C4-2B (cell line): ENCODE results near the gene OR11L1.

ENCODE experiments used
- H3K27ac ChIP-seq: fragments of 450-650 bp; 2 replicates; pipeline ENCODE4 v1.5.1; 2017
- ZFX ChIP-seq: fragments of 450-650 bp; IDR thresholded peaks from 2 replicates; pipeline ENCODE4 v1.6.1; 2017
- TF ChIP-seq, protein P1 (sequence below): fragments of 450-650 bp; conservative IDR thresholded peaks from 2 replicates; pipeline ENCODE4 v1.5.1; 2017; ENCODE audit warnings: mild to moderate bottlenecking

OR11L1 gene

DNA sequence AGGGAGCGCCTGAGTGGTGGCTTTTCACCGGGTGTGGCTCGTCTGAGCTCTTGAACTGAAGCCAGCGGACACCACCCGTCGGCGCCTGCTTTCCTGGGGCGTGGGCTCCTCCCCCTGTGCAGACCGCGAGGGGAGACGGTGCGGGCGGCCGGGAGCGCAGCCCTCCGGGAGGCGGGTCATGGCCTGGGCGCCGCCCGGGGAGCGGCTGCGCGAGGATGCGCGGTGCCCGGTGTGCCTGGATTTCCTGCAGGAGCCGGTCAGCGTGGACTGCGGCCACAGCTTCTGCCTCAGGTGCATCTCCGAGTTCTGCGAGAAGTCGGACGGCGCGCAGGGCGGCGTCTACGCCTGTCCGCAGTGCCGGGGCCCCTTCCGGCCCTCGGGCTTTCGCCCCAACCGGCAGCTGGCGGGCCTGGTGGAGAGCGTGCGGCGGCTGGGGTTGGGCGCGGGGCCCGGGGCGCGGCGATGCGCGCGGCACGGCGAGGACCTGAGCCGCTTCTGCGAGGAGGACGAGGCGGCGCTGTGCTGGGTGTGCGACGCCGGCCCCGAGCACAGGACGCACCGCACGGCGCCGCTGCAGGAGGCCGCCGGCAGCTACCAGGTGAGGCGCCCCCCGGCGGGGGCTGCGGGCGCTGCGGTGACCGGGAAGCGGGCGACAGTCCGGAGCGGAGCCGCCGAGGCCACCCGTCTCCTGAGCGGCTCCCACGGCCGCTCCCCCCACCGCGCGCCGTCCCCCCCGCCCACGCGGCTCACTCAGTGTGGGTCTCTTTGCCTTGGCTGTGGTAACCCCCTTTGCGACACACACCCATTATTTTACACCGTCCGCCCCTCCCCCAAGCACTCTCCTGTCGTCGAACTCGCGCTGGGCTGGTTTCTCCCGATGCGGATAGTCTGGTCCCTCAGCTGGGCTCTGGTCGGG lies 15.6 kb upstream of the OR11L1 start, which contains the start of gene TRIM58:
Gene TRIM58 (plus strand): TSS at position 119 of the 916 bp plus-strand sequence. CDS start 60 bp downstream, at position 179.
- H3K27ac ChIP-seq = no peak within 1 kb of the TSS
- TF ChIP-seq, protein P1, sequence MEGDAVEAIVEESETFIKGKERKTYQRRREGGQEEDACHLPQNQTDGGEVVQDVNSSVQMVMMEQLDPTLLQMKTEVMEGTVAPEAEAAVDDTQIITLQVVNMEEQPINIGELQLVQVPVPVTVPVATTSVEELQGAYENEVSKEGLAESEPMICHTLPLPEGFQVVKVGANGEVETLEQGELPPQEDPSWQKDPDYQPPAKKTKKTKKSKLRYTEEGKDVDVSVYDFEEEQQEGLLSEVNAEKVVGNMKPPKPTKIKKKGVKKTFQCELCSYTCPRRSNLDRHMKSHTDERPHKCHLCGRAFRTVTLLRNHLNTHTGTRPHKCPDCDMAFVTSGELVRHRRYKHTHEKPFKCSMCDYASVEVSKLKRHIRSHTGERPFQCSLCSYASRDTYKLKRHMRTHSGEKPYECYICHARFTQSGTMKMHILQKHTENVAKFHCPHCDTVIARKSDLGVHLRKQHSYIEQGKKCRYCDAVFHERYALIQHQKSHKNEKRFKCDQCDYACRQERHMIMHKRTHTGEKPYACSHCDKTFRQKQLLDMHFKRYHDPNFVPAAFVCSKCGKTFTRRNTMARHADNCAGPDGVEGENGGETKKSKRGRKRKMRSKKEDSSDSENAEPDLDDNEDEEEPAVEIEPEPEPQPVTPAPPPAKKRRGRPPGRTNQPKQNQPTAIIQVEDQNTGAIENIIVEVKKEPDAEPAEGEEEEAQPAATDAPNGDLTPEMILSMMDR = peak; percentile 16
- TF ChIP-seq ZFX = no peak

DNA sequence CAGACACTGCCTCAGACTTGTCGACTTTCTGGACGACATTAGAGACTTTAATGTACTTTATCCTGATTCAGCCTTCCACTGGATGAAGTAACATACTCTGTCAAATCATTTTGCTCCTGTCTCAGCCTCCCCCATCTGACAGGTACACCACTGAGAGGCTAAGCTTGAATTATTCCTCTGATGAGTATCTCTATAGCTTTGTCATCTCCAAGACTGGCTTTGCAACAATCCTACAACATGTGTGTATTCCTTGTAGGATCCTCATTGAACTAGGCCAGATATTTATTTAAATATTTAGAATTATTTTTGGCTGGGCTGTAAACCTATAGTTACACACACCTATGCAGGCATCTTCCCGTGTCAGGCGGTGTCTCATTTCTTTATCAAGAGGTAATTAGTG lies 14.2 kb upstream of the OR11L1 start:
- no peak for TF ChIP-seq ZFX
- TF ChIP-seq, protein P1 = no peak
- no peak overlapping the region for H3K27ac ChIP-seq

GRCh38 chr1:247854899-247855545 lies 13.3 kb upstream of the OR11L1 start:
- no peak for TF ChIP-seq ZFX
- TF ChIP-seq, protein P1 = no peak
- no peak overlapping the region for H3K27ac ChIP-seq

DNA sequence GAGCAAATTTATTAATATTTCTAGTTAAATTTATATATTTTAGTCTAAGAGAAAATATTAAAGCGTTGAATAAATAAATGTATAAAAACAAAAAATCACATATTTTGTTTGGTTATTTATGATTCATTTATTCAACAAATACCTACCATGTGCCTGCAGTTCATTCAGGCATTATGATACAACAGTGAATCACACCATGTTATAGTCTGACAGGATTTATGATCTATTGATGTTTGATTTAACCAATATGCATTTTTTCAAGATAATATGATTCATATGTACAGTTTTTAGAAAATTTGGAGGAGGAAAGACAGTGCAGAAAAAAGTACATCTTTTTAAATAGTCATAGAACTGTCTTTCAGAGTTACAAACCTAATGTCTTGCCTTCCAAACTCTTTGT lies 7.9 kb upstream of the OR11L1 start:
- no peak overlapping the region for H3K27ac ChIP-seq
- TF ChIP-seq, protein P1 = no peak
- no peak for TF ChIP-seq ZFX

GRCh38 chr1:247848346-247848745 lies 6.7 kb upstream of the OR11L1 start:
- TF ChIP-seq ZFX = no peak
- TF ChIP-seq, protein P1 = no peak
- no peak overlapping the region for H3K27ac ChIP-seq

- TF ChIP-seq ZFX = no peak
- TF ChIP-seq, protein P1 = no peak
- no peak overlapping the region for H3K27ac ChIP-seq
Observed at GRCh38 chr1:247845693-247846017, 4.0 kb upstream of the OR11L1 start.
